PC-3 (cell line): ENCODE data around the gene RPP30.

Source experiments
- CTCF ChIP-seq: fragments of 300-600 bp; sonication (generic); conservative IDR thresholded peaks from 2 replicates; pipeline ENCODE4 v1.5.1; 2017; ENCODE audit warnings: antibody characterized with exemption, low read depth, mild to moderate bottlenecking, low read length
- EZH2phosphoT487 ChIP-seq: fragments of 300-600 bp; sonication (generic); IDR thresholded peaks from 2 replicates; pipeline ENCODE4 v1.6.1; 2018; ENCODE audit warnings: mild to moderate bottlenecking, antibody characterized with exemption, low read length, borderline replicate concordance

GRCh38 chr10:90887555-90887954, 15.8 kb downstream of the RPP30 start:
- no peak for TF ChIP-seq EZH2phosphoT487
- TF ChIP-seq CTCF = no peak
